ENCODE measurements around the gene GNAI3. TPM values are rescaled to one million over a fixed set of nuclear protein-coding genes. Genes with fewer than 3 reads are reported as not detected.

Gene GNAI3
- total RNA-seq, 1 donor from 2014 or later = 18.7 TPM

- DNase-seq (ENCODE audit: low read depth, low spot score) = no peak
These were observed 49.7 kb downstream of the GNAI3 start for GRCh38 chr1:109598156-109598555.

GRCh38 chr1:109598655-109599054, 50.2 kb downstream of the GNAI3 start:
- no peak for DNase-seq (ENCODE audit: low read depth, low spot score)

GRCh38 chr1:109603229-109603628, 54.8 kb downstream of the GNAI3 start:
- DNase-seq (ENCODE audit: low read depth, low spot score) = no peak

GRCh38 chr1:109605381-109605780, 57.0 kb downstream of the GNAI3 start:
- no peak for DNase-seq (ENCODE audit: low read depth, low spot score)

- no peak for DNase-seq (ENCODE audit: low read depth, low spot score)
These were observed 61.5 kb downstream of the GNAI3 start for GRCh38 chr1:109609881-109610280.

GRCh38 chr1:109610609-109611307, 62.3 kb downstream of the GNAI3 start:
- DNase-seq (ENCODE audit: low read depth, low spot score) = no peak

GRCh38 chr1:109611308-109611990, 63.0 kb downstream of the GNAI3 start:
- DNase-seq (ENCODE audit: low read depth, low spot score) = no peak

- DNase-seq (ENCODE audit: low read depth, low spot score) = no peak
These were observed 65.1 kb downstream of the GNAI3 start for GRCh38 chr1:109613361-109614147.

GRCh38 chr1:109615879-109616278, 67.5 kb downstream of the GNAI3 start:
- peak; percentile 62 for DNase-seq (ENCODE audit: low read depth, low spot score)

- DNase-seq (ENCODE audit: low read depth, low spot score) = no peak
These were observed 68.0 kb downstream of the GNAI3 start for GRCh38 chr1:109616391-109616790.

GRCh38 chr1:109617291-109617801, 68.9 kb downstream of the GNAI3 start:
- peak; percentile 79 for DNase-seq (ENCODE audit: low read depth, low spot score)

- no peak for DNase-seq (ENCODE audit: low read depth, low spot score)
These were observed 70.5 kb downstream of the GNAI3 start for GRCh38 chr1:109618661-109619575.

- DNase-seq (ENCODE audit: low read depth, low spot score) = no peak
These were observed 71.4 kb downstream of the GNAI3 start, which contains the start of the genes AMPD2 and GNAT2 for GRCh38 chr1:109619576-109620400. AMPD2 (plus strand) TSS chr1:109619837; CDS start chr1:109621176, 1,339 bp downstream. GNAT2 (minus strand) TSS chr1:109619616; CDS start chr1:109612870, 6,746 bp downstream.

- DNase-seq (ENCODE audit: low read depth, low spot score) = no peak
These were observed 72.0 kb downstream of the GNAI3 start for GRCh38 chr1:109620401-109620791.

- DNase-seq (ENCODE audit: low read depth, low spot score) = peak; percentile 86
These were observed 72.4 kb downstream of the GNAI3 start for GRCh38 chr1:109620841-109621286.

GRCh38 chr1:109621379-109622136, 73.1 kb downstream of the GNAI3 start:
- no peak for DNase-seq (ENCODE audit: low read depth, low spot score)

- DNase-seq (ENCODE audit: low read depth, low spot score) = no peak
These were observed 73.9 kb downstream of the GNAI3 start for GRCh38 chr1:109622137-109622892.

GRCh38 chr1:109622895-109623294, 74.5 kb downstream of the GNAI3 start:
- DNase-seq (ENCODE audit: low read depth, low spot score) = no peak
